Limb (tissue), 2 donors: ENCODE data around the gene PRRT4.

Source experiments
- DNase-seq, 2 donors: peaks; one replicate each; pipeline ENCODE4 v3.0.0-alpha.2; 2016; ENCODE audit errors: extremely low spot score in 2 of 2

Gene PRRT4

DNA sequence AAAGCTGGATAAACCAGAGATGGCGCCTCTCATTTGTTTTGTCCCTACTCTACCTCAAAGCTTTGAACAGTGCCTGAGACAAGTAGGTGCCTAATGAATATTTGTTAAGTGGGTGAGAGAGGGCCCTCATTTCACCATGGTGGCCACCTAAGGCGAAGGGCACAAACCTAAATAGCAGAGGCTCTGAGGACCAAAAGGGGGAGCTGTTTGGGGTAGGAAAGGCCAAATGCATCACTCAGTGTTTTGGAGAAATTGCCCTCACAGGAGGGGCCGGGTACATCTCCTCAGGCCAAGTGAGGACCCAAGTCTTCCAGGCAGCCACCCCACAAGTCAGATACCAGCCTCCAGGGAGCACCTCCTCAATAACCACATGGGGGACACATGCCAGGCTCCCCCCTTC is 34.3 kb upstream of the PRRT4 start:
- no peak for DNase-seq

DNA sequence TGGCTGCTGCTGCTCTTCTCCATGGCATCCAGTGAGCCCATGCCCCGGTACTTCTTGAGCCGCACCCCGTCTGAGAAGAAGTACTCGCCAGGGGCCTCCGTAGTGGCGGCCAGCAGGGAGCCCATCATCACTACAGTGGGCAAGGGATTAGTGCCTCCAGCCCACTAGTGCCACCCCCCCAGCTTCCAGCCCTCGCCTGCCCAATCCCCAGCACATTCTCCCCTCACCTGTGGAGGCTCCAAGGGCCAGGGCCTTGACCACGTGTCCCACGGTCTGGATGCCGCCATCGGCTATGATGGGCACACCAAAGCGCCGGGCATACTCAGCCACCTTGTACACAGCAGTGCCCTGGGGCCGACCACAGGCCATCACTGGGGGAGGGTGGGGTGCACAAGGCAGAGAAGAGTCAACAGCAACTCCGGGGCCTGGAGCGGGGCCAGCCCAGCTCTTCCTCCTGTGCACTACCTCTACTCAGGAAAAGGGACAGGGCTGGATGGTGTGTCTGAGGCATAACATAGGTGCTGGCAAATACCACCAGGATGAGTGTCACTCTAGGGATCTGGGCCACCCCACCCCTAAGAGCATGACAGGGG is 33.5 kb upstream of the PRRT4 start:
- no peak for DNase-seq

DNA sequence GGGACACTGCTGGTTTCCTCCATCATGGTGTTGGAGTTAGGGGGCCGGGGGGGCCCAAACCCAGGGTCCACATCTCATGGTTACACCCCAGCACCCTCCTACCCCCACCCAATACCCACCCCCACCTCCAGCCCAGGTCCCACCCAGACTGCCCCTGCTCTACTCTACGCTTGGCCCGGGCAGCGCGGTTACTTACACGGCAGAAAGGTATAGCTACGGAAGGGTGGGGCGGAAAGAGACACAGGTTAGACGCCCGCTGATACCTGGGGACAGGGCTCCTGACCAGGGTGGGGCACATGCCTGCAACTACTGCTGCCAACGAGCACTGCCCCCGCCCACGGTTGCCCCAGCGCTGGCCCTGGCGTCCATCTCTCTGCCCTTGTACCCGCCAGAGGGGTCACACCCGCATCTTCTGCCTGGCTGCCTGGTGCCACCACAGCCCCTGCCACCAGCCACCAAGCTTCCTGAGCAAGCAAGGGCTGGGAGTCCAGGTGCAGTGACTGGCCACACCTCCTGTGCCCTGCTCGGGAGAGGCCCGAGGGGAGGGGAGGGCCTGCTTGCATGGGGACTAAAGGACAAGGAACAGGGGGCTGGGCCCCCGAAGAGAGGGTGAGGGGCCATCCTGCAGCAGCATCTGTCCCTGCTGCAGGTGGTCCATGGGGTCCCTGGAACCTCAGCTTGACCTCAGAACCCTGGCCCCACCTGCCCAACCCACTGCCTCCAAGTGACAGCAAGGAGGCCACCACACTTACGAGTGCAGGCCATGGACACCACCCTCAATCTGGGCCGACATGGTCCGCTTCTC is 32.2 kb upstream of the PRRT4 start:
- DNase-seq: no peak

DNA sequence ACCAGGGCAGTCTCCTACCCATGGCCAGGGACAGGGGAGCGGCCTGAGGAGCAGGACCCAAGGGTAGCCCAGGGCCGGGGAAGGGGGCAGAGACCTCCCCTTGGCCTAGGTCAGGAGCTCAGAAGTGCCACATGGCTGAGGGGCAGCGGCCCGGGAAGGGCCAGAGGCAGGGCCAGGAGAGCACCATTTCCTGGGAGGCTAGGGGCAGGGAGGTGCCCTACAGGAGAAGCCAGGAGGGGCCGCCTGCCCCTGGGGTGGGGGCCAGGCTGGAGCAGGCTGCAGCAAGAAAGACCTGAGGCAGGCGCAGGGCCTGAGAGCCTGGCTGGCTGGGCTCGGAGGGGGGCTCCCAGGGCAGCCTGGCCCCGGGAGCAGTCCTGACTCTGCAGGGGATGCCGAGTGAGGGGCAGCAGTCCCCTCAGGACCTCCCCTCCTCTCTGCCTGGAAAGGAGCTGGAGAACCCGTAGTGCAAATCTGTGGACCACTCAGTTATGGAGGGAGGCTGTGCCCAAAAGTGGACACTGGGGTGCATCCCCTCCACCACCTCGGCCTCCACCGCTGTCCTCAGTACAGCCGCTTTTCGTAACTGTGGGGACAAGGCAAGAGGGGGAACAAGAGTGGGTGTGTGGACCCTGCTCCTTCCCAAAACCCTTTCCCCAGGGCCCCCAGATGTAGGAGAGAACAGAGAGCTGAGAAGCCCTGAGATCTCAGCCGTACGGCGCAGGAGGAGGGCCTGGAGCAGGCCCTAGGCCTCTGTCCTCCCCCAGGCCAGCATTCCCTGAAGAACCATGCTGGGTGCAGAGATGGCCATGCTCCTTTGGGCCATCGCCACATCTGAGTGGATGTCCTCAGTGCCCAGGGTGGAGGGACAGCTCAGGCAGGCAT is 31.2 kb upstream of the PRRT4 start:
- DNase-seq: no peak

DNA sequence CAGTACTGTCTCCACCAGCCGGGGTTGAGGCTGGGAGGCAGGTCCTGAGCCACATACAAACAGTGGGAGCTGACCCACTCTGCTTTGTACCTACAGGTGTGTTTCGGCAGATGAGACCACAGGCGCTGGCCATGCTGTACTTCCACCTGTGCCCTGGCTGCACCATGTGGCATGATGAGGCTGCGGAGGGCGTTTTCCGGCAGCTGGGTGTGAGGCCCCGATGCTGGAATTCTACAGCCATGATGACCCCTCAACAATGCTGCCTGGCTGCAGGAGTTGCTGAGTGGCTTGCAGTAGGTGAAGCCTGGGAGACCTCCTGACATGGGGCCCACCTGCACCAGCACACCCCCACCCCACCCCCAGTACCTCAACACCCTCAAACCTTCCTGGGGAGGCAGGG is 30.3 kb upstream of the PRRT4 start:
- DNase-seq: no peak

DNA sequence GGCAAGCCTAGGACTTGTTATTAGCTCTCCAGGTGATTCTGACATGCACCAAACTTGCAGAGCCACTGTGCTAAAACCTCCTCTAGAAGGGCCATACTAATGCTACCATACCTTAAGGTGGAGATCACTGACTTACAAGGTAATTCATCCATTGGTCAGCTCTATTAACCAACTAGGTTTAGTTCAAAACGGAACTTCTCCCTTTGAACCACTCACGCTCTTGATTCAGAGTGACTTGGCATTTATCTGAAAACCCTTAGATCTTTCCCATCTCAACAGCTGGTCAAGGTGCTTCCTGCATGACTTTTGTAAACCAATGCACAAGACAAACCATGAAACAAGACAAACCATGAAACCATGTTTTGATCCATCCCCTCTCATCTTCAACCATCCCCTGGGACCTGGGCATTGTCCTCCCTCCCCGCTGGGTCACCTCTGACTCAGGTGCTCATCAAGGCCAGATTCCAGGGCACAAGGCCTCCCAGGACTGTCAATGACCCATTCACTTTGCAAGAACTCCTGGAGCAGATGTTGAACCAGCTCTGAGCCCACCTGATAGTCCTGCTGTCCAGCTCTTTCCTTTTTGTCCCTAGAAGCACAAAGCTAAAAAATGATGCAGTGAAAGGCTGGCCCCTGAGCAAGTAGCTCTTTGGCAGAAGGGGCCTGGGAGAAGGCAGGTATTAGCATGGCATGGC is 29.5 kb upstream of the PRRT4 start:
- no peak for DNase-seq

DNA sequence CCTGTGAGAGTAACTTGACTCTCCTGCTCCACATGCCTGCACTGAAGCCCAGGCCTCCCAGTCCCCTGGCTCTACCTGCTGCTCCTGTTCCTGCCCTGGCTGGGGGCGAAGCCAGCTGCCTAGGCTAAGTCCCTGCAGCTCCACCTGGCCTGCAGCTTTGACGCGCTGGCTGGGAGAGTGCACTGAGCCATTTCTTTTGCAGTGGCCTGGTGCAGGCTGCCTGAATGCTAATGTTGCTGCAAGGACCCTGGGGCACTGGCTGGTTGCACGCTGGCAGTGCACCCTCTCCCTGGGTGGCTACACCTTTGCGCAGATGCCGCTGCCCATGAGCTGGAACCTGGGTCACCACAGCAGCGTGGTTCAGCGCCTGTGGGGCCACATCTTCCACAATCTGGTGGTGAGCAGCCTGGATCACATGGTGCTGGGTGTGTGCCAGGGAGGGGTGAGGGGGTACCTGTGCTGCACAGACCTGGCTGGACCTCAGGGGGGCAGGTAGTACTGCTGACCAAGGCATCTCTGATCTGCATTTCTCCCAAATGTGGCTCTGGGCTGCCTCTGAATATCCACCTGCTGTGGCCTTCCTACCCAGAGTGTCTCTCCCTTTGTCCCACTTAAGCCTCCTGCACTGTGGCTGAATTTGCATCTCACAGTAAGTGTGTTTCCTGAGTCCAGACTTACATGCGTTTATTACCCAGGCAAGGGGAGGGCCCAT is 28.3 kb upstream of the PRRT4 start:
- no peak for DNase-seq

DNA sequence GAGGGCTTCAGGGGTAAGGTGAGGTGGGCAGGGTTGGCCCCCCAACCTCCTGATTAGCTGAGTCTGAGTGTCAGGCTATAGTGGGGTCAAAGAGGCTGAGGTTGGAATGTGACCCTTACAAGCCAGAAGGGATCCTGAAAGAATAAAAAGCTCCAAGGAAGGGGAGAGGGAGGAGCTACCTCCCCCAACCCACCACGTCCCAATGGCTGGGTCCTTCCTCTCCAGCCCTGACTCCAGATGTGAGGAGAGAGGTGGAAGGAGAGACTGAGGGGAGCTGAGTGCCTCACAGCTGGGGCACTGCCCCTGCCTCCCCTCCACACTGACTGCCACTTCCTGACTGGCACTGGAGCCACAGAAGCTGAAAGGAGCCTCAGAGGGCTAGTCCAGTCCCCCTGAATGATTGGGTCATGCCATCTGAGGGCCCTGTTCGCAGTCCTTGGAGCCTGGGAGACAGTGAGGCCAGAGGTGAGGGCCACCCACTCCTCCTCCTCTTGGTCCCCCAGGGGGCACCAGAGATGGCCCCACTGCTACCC is 27.7 kb upstream of the PRRT4 start:
- no peak for DNase-seq

DNA sequence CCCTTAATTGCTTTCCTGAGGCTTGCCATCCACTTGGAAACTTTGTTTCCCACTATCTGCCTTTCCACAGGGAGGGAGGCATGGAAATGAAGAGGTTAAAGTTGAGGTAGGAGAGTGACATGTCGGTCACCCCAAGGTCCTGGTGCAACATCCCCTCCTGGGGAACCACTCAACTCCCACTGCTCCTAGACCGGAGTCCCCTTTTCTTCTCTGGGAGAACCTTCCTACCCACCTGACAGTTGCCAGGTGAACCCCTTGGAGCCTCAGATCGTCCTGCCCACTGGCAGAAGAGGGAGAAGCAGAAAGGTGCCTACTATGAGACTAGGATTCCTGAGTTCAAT is 26.6 kb upstream of the PRRT4 start:
- DNase-seq: no peak

DNA sequence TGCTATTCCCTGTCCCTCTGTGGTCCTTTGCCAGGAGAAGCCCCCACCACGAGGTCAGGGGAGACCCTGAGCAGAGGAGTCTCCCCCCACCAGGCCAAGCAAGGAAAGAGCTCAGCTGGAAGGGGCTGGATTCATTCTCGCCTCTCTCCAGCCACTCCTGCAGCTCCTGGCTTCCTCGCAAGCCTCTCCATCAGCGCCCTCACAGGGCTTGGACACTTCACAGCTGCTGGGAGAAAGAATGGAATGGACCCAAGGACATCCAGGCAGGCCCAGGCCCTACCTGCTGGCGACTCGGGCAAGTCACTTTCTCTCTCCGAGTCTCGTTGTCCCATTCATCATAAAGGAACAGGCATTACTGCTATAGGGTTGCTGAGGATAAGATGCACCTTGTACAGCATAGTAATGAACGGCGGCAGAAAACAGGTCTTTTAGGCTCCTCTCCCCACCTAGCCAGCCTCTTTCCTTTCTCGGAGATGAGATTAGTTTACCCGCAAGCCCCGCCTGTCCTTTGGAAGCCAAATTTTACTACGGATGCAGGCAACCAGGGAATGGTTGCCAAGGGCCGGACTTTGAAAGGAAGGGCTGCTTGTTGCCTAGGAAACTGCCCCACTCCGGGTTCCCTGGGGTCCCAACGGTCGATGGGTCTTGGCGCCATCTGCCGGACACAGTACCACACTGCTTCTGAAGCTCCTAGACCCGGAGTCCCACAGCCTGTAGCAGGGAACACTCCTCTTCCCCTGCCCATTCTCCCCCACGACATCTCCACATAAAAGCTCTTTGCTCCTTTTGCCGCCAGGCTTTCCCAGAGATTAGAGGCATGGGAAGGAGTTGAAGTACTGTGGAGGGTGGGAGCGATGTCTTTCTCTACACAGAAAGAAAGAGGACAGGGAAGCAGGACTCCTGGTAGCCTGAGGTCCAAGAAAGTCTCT is 26.0 kb upstream of the PRRT4 start:
- peak; percentile 87 to 92 for DNase-seq

DNA sequence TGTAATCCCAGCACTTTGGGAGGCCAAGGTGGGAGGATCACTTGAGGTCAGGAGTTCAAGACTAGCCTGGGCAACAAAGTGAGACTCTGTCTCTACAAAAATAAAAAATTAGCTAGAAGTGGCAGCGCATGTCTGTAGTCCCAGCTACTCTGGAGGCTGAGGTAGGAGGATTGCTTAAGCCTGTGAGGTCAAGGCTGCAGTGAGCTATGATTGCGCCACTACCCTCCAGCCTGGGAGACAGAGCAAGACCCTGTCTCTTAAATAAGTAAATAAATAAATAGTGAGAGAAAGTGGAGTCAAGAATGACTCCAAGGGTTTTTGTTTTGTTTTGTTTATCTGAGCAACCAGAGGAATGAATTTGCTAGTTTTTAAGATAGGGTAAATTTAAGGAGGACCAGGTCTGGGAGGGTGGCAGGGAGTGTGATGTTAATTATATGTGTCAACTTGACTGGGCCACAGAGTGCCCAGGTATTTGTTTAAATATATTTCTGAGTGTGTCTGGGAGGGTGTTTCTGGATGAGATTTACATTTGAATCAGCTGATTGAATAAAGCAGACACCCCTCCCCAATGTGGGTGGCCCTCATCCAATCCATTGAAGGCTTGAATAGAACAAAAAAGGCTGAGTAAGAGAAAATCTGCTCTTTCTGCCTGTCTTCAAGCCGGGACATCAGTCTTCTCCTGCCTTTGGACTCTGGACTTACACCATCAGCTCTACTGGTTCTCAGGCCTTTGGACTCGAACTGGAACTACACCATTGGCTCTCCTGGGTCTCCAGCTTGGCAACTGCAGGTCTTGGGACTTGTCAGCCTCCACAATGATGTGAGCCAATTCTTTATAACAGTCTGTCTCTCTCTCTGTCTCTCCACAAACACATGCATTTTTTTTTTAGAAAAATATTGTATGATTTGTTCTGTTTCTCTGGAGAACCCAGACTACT is 24.8 kb upstream of the PRRT4 start:
- no peak for DNase-seq

DNA sequence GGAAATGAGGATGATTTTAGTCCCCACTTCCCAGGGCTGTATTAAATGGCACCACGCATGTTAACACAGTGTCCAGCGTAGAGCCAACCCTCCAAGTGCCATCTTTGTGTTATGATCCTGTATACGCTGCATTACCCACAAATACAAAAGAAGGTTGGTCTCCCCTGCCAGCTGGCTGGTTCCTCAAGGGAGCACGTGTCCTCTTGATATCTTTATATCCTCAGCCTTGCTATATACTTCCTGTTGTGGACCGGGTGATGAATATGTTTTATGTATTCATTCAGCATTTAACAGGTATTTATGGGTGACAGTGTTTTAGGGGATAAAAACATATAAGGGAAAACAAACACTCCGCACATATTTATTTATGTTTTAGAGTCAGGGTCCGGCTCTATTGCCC is 23.2 kb upstream of the PRRT4 start:
- no peak for DNase-seq

DNA sequence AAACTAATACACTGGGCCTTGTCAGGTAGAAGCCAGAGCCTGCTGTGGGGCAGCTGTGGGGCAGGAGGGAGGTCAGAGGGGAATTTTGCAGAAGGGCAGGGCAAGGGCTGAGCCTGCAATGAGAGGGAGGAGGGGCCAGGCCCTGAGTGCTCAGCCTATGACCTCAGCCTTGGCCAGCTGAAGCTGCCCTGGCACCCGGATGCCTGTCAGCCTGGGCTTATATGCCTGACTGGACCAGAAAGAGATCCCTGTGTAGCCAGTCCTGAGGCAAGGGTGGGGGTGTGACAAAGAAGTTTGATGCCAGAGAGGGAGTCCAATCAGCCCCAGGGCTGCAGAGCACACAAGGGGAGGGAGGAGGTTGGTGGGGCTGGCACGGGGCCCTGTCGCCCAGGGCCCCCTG is 22.3 kb upstream of the PRRT4 start:
- DNase-seq: no peak

DNA sequence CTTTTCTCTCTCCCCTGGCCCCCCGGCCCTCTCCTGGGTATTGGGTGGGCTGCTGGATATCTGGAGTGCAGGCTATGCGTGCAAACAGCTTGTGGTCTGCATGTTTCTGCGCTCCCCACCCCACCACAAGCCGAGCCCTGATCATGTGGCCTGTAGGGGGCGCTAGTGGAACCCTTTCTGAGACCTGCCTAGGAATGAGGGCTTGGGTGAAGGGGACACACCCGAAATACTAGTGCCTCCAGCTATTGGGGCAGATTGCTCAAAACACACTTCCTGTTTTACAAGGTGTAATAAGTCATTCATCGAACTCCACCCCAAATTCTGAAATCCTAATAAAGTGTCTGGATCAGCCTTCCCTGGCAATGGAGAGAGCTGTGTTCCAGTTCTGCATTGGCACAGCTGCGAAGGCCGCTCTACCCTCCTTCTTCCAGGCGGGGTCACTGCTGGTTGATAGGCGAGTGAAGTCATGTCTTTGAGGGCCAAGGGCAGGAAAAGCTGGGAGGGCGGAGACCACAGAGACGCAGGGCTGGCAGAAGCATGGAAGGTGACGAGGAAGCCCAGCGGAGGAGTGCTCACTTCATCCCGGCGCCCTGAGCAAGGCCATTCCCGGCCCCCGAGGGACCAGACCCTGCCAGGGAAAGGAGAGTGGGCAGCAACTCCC is 19.8 kb upstream of the PRRT4 start:
- DNase-seq: no peak

DNA sequence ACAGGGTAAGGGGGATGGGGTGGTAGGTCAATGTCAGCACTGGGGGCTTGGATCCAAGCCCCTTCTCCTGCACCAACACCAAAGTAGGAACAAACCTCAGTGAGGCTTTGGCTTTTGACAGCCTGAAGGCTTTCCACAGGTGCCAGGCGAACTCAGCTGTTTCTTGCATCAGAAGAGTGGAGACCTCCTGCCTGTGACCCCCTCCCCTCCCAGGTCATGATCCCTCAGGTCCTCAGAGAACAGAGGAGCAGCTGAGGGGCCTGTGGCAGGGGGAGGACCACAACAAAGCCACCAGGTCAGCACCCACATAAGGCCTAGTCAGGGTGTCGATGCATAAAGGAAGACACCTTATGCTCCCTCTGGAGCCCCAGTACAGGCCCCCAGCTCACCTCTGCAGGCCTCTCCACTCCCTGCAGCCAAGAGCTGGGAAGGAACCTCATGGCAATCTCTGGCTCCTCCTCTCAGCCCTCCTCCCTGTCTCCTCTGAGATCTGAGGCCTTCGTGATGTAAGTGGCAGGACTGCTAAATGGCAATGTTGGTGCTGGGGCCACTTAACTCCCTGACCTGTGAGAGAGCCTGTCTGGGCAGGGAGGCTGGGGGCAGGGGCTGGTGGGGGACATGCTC is 19.1 kb upstream of the PRRT4 start:
- no peak for DNase-seq

DNA sequence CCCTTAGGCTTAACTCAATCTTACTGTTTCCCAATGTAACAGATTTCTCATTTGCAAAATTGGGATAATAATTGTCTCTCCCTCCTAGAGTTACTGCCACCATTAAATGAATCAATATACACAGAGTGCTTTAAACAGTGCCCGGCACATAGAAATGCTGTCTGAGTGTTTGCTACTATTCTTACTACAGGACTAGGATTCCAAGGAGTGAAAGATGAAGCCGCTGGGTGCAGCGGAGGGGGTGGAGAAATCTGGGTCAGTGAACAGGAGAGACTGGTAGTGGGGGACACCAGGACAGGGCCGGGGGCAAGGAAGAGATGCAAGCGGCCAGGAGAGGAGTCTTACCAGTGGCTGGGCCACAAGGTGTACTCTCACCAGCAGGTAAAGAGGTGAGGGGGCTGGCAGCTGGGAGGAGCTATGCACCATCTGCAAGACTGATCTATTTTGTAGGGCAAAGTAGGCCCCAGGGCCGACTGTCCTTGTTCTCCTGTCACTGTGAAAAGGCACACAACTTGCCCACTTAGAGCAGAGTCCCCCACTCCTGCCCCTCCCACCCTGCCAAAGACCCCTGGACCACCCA is 18.5 kb upstream of the PRRT4 start:
- no peak for DNase-seq

DNA sequence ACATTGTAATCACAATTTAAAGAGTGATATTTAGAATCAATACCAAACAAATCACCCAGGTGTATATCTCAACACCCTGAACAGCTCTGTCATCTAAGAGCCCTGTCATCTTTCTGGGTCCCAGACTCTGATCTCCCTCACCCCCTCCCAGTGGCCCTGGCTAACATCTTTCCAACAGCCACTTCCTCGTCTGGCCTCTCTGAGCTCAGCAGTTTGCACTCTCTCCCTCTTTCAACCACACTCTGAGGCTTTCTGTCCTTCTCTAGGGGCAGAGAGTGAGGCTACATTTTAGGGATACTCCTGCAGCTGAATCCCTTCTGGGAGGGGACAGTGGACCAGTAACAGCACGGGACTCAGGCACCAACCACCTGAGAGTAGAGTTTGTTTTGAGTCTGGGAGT is 17.1 kb upstream of the PRRT4 start:
- DNase-seq: no peak
